Osteocyte (in vitro differentiated cells): ENCODE measurements around the gene COPS6. TPM values are rescaled to one million over a fixed set of nuclear protein-coding genes. Genes with fewer than 3 reads are reported as not detected.

ENCODE experiments used
- DNase-seq: peaks from one replicate; pipeline ENCODE4 v3.0.0; 2021; ENCODE audit warnings: mixed read lengths; ENCODE audit not compliant: unreplicated experiment; ENCODE audit errors: extremely low spot score
- H3K27ac Mint-ChIP-seq: one replicate; pipeline ENCODE4 v1.8.0; 2021; ENCODE audit warnings: mild to moderate bottlenecking, mixed read lengths; ENCODE audit not compliant: unreplicated experiment
- H3K27me3 Mint-ChIP-seq: one replicate; pipeline ENCODE4 v1.8.0; 2021; ENCODE audit warnings: mixed read lengths; ENCODE audit not compliant: unreplicated experiment
- H3K36me3 Mint-ChIP-seq: one replicate; pipeline ENCODE4 v1.8.0; 2021; ENCODE audit warnings: mixed read lengths; ENCODE audit not compliant: unreplicated experiment
- H3K4me1 Mint-ChIP-seq: one replicate; pipeline ENCODE4 v1.8.0; 2021; ENCODE audit warnings: mixed read lengths; ENCODE audit not compliant: unreplicated experiment
- H3K4me3 Mint-ChIP-seq: one replicate; pipeline ENCODE4 v1.8.0; 2021; ENCODE audit warnings: mild to moderate bottlenecking, moderate library complexity, mixed read lengths; ENCODE audit not compliant: unreplicated experiment
- H3K9me3 Mint-ChIP-seq: one replicate; pipeline ENCODE4 v1.8.0; 2021; ENCODE audit warnings: mixed read lengths; ENCODE audit not compliant: unreplicated experiment
- CTCF ChIP-seq: fragments of 200-600 bp; sonication (generic); IDR thresholded peaks from 2 replicates; pipeline ENCODE4 v1.5.0; 2021; ENCODE audit warnings: antibody characterized with exemption, mild to moderate bottlenecking, moderate library complexity
- total RNA-seq: library from RNA; stranded (reverse); gene quantifications from 2 replicates; pipeline ENCODE4 v1.2.1, GENCODE V29; 2021

The COPS6 gene
- total RNA-seq, 1 donor from 2014 or later = 93.7 TPM

GRCh38 chr7:100093925-100094486 lies 5.2 kb downstream of the COPS6 start:
- H3K4me3 Mint-ChIP-seq = no peak overlapping the region
- H3K36me3 Mint-ChIP-seq = peaks cover 58% of the 10 kb centered on the region
- no peaks in the 10 kb centered on the region for H3K27me3 Mint-ChIP-seq
- H3K27ac Mint-ChIP-seq = no peak overlapping the region
- no peaks in the 10 kb centered on the region for H3K9me3 Mint-ChIP-seq
- no peak for TF ChIP-seq CTCF
- peaks cover 20% of the 10 kb centered on the region for H3K4me1 Mint-ChIP-seq
- DNase-seq = no peak

DNA sequence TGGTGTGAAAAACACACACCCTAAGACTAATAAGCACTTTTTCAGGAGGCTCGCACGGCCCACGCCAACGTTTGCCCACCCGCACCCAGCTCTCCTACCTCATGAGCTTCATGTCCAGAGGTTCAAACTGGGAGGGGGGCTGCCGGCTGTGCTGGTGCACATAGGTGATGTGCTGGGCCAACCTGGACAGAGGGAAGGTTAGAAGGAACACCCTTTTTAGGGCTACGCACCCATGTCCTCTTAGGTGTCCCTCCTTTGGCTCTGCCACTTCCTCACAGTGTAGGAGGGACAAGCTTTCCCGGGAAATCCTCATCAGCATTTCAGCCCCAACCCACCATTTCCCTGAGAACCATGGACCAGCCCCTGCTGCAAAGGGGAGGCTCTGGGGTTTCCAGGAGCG lies 6.5 kb downstream of the COPS6 start:
- peaks cover 66% of the 10 kb centered on the region for H3K36me3 Mint-ChIP-seq
- H3K9me3 Mint-ChIP-seq = no peaks in the 10 kb centered on the region
- no peak for TF ChIP-seq CTCF
- DNase-seq = no peak
- H3K4me1 Mint-ChIP-seq = peaks cover 23% of the 10 kb centered on the region
- H3K4me3 Mint-ChIP-seq = no peak overlapping the region
- H3K27me3 Mint-ChIP-seq = no peaks in the 10 kb centered on the region
- peak overlapping the region; percentile 14 for H3K27ac Mint-ChIP-seq

GRCh38 chr7:100095704-100096103 lies 6.9 kb downstream of the COPS6 start:
- no peak for DNase-seq
- H3K27ac Mint-ChIP-seq = peak overlapping the region; percentile 14
- peaks cover 63% of the 10 kb centered on the region for H3K36me3 Mint-ChIP-seq
- H3K9me3 Mint-ChIP-seq = no peaks in the 10 kb centered on the region
- H3K27me3 Mint-ChIP-seq = no peaks in the 10 kb centered on the region
- peaks cover 20% of the 10 kb centered on the region for H3K4me1 Mint-ChIP-seq
- H3K4me3 Mint-ChIP-seq = no peak overlapping the region
- TF ChIP-seq CTCF = no peak

DNA sequence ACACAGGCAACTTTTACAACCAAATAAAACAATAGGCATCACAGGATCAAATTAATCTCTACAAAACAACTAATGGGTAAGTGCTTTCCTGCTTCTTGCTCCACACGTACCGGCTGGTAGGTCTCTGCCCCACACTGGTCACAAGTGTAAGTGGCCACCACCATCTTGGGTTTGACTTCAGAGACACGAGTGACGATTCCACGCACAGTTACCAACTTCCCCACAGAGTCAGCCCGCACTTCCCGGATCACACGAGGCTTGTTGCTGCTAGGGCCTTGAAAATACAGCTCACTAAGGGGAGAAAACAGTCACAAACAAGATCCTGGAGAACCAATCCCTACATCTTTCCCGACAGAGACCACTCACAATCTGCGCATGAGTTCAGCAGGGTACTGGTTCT lies 10.1 kb downstream of the COPS6 start:
- TF ChIP-seq CTCF = no peak
- H3K36me3 Mint-ChIP-seq = peaks cover 38% of the 10 kb centered on the region
- peaks cover 30% of the 10 kb centered on the region for H3K4me1 Mint-ChIP-seq
- H3K9me3 Mint-ChIP-seq = no peaks in the 10 kb centered on the region
- no peak for DNase-seq
- peak overlapping the region; percentile 91 for H3K4me3 Mint-ChIP-seq
- H3K27me3 Mint-ChIP-seq = no peaks in the 10 kb centered on the region
- H3K27ac Mint-ChIP-seq = peak overlapping the region; percentile 98

DNA sequence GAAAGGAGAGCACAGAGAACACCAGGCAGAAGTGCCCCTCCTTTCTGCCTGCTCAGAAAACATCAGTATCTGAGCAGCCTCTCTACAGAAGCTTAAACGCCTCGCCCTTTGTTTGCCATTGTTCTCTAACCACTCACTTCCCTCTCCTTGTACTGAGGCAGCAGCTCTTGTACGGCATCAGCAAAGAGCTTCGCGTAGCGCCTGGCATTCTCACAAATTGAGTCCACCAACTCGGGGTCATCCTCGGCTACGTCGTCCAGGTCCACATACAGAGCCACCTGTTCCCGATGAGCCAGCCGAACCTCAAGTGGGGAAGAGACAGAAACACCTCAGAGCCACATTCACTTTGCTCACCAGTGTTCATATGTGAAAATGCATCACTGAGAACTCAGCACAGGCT lies 10.7 kb downstream of the COPS6 start:
- peak overlapping the region; percentile 91 for H3K4me3 Mint-ChIP-seq
- no peaks in the 10 kb centered on the region for H3K27me3 Mint-ChIP-seq
- peak overlapping the region; percentile 98 for H3K27ac Mint-ChIP-seq
- H3K4me1 Mint-ChIP-seq = peaks cover 31% of the 10 kb centered on the region
- no peak for TF ChIP-seq CTCF
- H3K36me3 Mint-ChIP-seq = peaks cover 38% of the 10 kb centered on the region
- DNase-seq = no peak
- no peaks in the 10 kb centered on the region for H3K9me3 Mint-ChIP-seq
